ENCODE measurements around the gene UBE2N.
A peak's percentile ranks its signal among the peaks of the same experiment; 100 is the strongest.

UBE2N gene

GRCh38 chr12:93381161-93381975 is 60.4 kb downstream of the UBE2N start:
- Histone ChIP-seq H4K91ac (ENCODE audit: low read length) (no peak overlapping the region), H3K14ac (ENCODE audit: low read length in 2 of 2) (no peak overlapping the region), H2BK5ac (ENCODE audit: low read depth, low read length, poor library complexity, severe bottlenecking) (no peak overlapping the region), H2AFZ (ENCODE audit: low read depth, low read length) (no peak overlapping the region), H2BK15ac (ENCODE audit: low read depth, poor library complexity, severe bottlenecking) (no peak overlapping the region), H3K27me3 (ENCODE audit: control insufficient read depth in 1 of 2, insufficient read depth in 1 of 2, low read length in 2 of 2) (no peaks in the 10 kb centered on the region), H3K4me2 (ENCODE audit: low read length, poor library complexity, severe bottlenecking) (peak overlapping the region; percentile 67), H3K4me1 (ENCODE audit: control insufficient read depth, insufficient read depth, low read depth, low read length) (peaks cover 7% of the 10 kb centered on the region), H3K4ac (ENCODE audit: low read depth in 1 of 2, low read length in 2 of 2) (no peak overlapping the region), H2AK5ac (ENCODE audit: low read length, severe bottlenecking) (peak overlapping the region; percentile 86), H3K9me3 (ENCODE audit: control insufficient read depth, low read length) (no peaks in the 10 kb centered on the region), H3K18ac (ENCODE audit: low read depth in 1 of 2, low read length in 2 of 2) (no peak overlapping the region), H2BK12ac (ENCODE audit: low read length in 2 of 2) (peak overlapping the region in 1 of 2 experiments; percentile 52), H2BK120ac (ENCODE audit: low read depth, low read length) (no peak overlapping the region), H3K36me3 (ENCODE audit: control insufficient read depth in 1 of 2, insufficient read depth in 2 of 2, low read depth in 1 of 2, low read length in 2 of 2) (peaks cover 0 to 7% of the 10 kb centered on the region in 2 experiments), H3K27ac (ENCODE audit: low read length, poor library complexity, severe bottlenecking) (no peak overlapping the region), H3K23ac (ENCODE audit: low read length in 2 of 2) (no peak overlapping the region), H3K4me3 (ENCODE audit: insufficient read depth in 1 of 2, low read depth in 1 of 2, low read length in 2 of 2) (peak overlapping the region in 1 of 2 experiments; percentile 91), H3K79me1 (replicated peaks; ENCODE audit: low read length, poor library complexity, severe bottlenecking) (peaks cover 4% of the 10 kb centered on the region), H3K9ac (ENCODE audit: low read length) (peak overlapping the region; percentile 96), H4K8ac (ENCODE audit: low read length) (no peak overlapping the region)
- DNase-seq, result peak; percentile 23
- WGBS, result 77% methylated on average over 5 of the region's 5 CpGs

- Histone ChIP-seq H3K23ac (ENCODE audit: low read length in 2 of 2) (no peak overlapping the region), H3K18ac (ENCODE audit: low read depth in 1 of 2, low read length in 2 of 2) (no peak overlapping the region), H2AFZ (ENCODE audit: low read depth, low read length) (no peak overlapping the region), H2AK5ac (ENCODE audit: low read length, severe bottlenecking) (no peak overlapping the region), H2BK12ac (ENCODE audit: low read length in 2 of 2) (no peak overlapping the region), H4K91ac (ENCODE audit: low read length) (no peak overlapping the region), H3K9me3 (ENCODE audit: control insufficient read depth, low read length) (no peaks in the 10 kb centered on the region), H2BK15ac (ENCODE audit: low read depth, poor library complexity, severe bottlenecking) (no peak overlapping the region), H4K8ac (ENCODE audit: low read length) (no peak overlapping the region), H3K27ac (ENCODE audit: low read length, poor library complexity, severe bottlenecking) (no peak overlapping the region), H2BK120ac (ENCODE audit: low read depth, low read length) (no peak overlapping the region), H3K14ac (ENCODE audit: low read length in 2 of 2) (no peak overlapping the region), H3K4me2 (ENCODE audit: low read length, poor library complexity, severe bottlenecking) (no peak overlapping the region), H3K9ac (ENCODE audit: low read length) (peak overlapping the region; percentile 96), H2BK5ac (ENCODE audit: low read depth, low read length, poor library complexity, severe bottlenecking) (no peak overlapping the region), H3K36me3 (ENCODE audit: control insufficient read depth in 1 of 2, insufficient read depth in 2 of 2, low read depth in 1 of 2, low read length in 2 of 2) (peaks cover 0 to 7% of the 10 kb centered on the region in 2 experiments), H3K27me3 (ENCODE audit: control insufficient read depth in 1 of 2, insufficient read depth in 1 of 2, low read length in 2 of 2) (no peaks in the 10 kb centered on the region), H3K4ac (ENCODE audit: low read depth in 1 of 2, low read length in 2 of 2) (no peak overlapping the region), H3K79me1 (replicated peaks; ENCODE audit: low read length, poor library complexity, severe bottlenecking) (peaks cover 4% of the 10 kb centered on the region), H3K4me1 (ENCODE audit: control insufficient read depth, insufficient read depth, low read depth, low read length) (peaks cover 7% of the 10 kb centered on the region), H3K4me3 (ENCODE audit: insufficient read depth in 1 of 2, low read depth in 1 of 2, low read length in 2 of 2) (peak overlapping the region in 1 of 2 experiments; percentile 91)
- 75% methylated on average over 2 of the region's 2 CpGs for WGBS
- DNase-seq, result peak; percentile 44
Measured at GRCh38 chr12:93380480-93381121, 61.1 kb downstream of the UBE2N start.

GRCh38 chr12:93379981-93380361 is 61.8 kb downstream of the UBE2N start:
- Histone ChIP-seq H4K8ac (ENCODE audit: low read length) (no peak overlapping the region), H2AK5ac (ENCODE audit: low read length, severe bottlenecking) (no peak overlapping the region), H2BK120ac (ENCODE audit: low read depth, low read length) (no peak overlapping the region), H3K9ac (ENCODE audit: low read length) (peak overlapping the region; percentile 96), H2BK5ac (ENCODE audit: low read depth, low read length, poor library complexity, severe bottlenecking) (no peak overlapping the region), H2BK12ac (ENCODE audit: low read length in 2 of 2) (no peak overlapping the region), H4K91ac (ENCODE audit: low read length) (no peak overlapping the region), H2BK15ac (ENCODE audit: low read depth, poor library complexity, severe bottlenecking) (no peak overlapping the region), H3K23ac (ENCODE audit: low read length in 2 of 2) (no peak overlapping the region), H3K27ac (ENCODE audit: low read length, poor library complexity, severe bottlenecking) (peak overlapping the region; percentile 45), H3K79me1 (replicated peaks; ENCODE audit: low read length, poor library complexity, severe bottlenecking) (peaks cover 2% of the 10 kb centered on the region), H3K4me3 (ENCODE audit: insufficient read depth in 1 of 2, low read depth in 1 of 2, low read length in 2 of 2) (peak overlapping the region in 1 of 2 experiments; percentile 91), H3K36me3 (ENCODE audit: control insufficient read depth in 1 of 2, insufficient read depth in 2 of 2, low read depth in 1 of 2, low read length in 2 of 2) (peaks cover 0 to 4% of the 10 kb centered on the region in 2 experiments), H3K18ac (ENCODE audit: low read depth in 1 of 2, low read length in 2 of 2) (peak overlapping the region in 1 of 2 experiments; percentile 21), H3K27me3 (ENCODE audit: control insufficient read depth in 1 of 2, insufficient read depth in 1 of 2, low read length in 2 of 2) (no peaks in the 10 kb centered on the region), H2AFZ (ENCODE audit: low read depth, low read length) (no peak overlapping the region), H3K4ac (ENCODE audit: low read depth in 1 of 2, low read length in 2 of 2) (no peak overlapping the region), H3K4me2 (ENCODE audit: low read length, poor library complexity, severe bottlenecking) (peak overlapping the region; percentile 79), H3K4me1 (ENCODE audit: control insufficient read depth, insufficient read depth, low read depth, low read length) (peaks cover 7% of the 10 kb centered on the region), H3K14ac (ENCODE audit: low read length in 2 of 2) (no peak overlapping the region), H3K9me3 (ENCODE audit: control insufficient read depth, low read length) (no peaks in the 10 kb centered on the region)
- DNase-seq, result peak; percentile 24

- H3K14ac ChIP-seq (ENCODE audit: low read length in 2 of 2), result no peak overlapping the region
- no peak overlapping the region for H4K91ac ChIP-seq (ENCODE audit: low read length)
- DNase-seq, result peak; percentile 39
- no peak overlapping the region for H2BK12ac ChIP-seq (ENCODE audit: low read length in 2 of 2)
- H4K8ac ChIP-seq (ENCODE audit: low read length), result no peak overlapping the region
- H3K4me3 ChIP-seq (ENCODE audit: insufficient read depth in 1 of 2, low read depth in 1 of 2, low read length in 2 of 2), result peak overlapping the region in 1 of 2 experiments; percentile 91
- H3K4me2 ChIP-seq (ENCODE audit: low read length, poor library complexity, severe bottlenecking), result peak overlapping the region; percentile 79
- H3K4ac ChIP-seq (ENCODE audit: low read depth in 1 of 2, low read length in 2 of 2), result no peak overlapping the region
- no peak overlapping the region for H2BK120ac ChIP-seq (ENCODE audit: low read depth, low read length)
- peak overlapping the region; percentile 96 for H3K27ac ChIP-seq (ENCODE audit: low read length, poor library complexity, severe bottlenecking)
- H3K79me1 ChIP-seq (replicated peaks; ENCODE audit: low read length, poor library complexity, severe bottlenecking), result peaks cover 2% of the 10 kb centered on the region
- no peaks in the 10 kb centered on the region for H3K9me3 ChIP-seq (ENCODE audit: control insufficient read depth, low read length)
- no peak overlapping the region for H2BK5ac ChIP-seq (ENCODE audit: low read depth, low read length, poor library complexity, severe bottlenecking)
- H3K36me3 ChIP-seq (ENCODE audit: control insufficient read depth in 1 of 2, insufficient read depth in 2 of 2, low read depth in 1 of 2, low read length in 2 of 2), result peaks cover 0 to 3% of the 10 kb centered on the region in 2 experiments
- H3K23ac ChIP-seq (ENCODE audit: low read length in 2 of 2), result peak overlapping the region in 1 of 2 experiments; percentile 60
- no peak overlapping the region for H2AFZ ChIP-seq (ENCODE audit: low read depth, low read length)
- H2BK15ac ChIP-seq (ENCODE audit: low read depth, poor library complexity, severe bottlenecking), result no peak overlapping the region
- no peak overlapping the region for H2AK5ac ChIP-seq (ENCODE audit: low read length, severe bottlenecking)
- 11% methylated on average over 7 of the region's 8 CpGs for WGBS
- no peaks in the 10 kb centered on the region for H3K27me3 ChIP-seq (ENCODE audit: control insufficient read depth in 1 of 2, insufficient read depth in 1 of 2, low read length in 2 of 2)
- peaks cover 7% of the 10 kb centered on the region for H3K4me1 ChIP-seq (ENCODE audit: control insufficient read depth, insufficient read depth, low read depth, low read length)
- H3K9ac ChIP-seq (ENCODE audit: low read length), result peak overlapping the region; percentile 96
- no peak overlapping the region for H3K18ac ChIP-seq (ENCODE audit: low read depth in 1 of 2, low read length in 2 of 2)
Measured at GRCh38 chr12:93379326-93379980, 62.3 kb downstream of the UBE2N start.
